HG02678 (cell line): ENCODE data around the gene ZNF25.
A peak's percentile ranks its signal among the peaks of the same experiment; 100 is the strongest.
"Not testable (repeated sequence)": the region's sequence is repeated elsewhere in the genome, so short reads cannot be mapped to it uniquely, and the experiment has no call there.

Experiments used
- ATAC-seq: cut with Tn5 transposase; IDR thresholded peaks from one replicate; pipeline ENCODE4 v1.9.1; 2021; ENCODE audit warnings: mild to moderate bottlenecking, moderate library complexity; ENCODE audit not compliant: unreplicated experiment

Gene ZNF25

GRCh38 chr10:37976091-37976879 lies at the start of gene ZNF25:
TSS of gene ZNF25 (minus strand) at chr10:37976647. CDS start at chr10:37971722, 4,925 bp downstream.
- peak; percentile 95 for ATAC-seq

GRCh38 chr10:38025283-38025682 lies 48.8 kb upstream of the ZNF25 start:
- no peak for ATAC-seq

GRCh38 chr10:38019124-38019523 lies 42.7 kb upstream of the ZNF25 start:
- ATAC-seq: not testable (repeated sequence)

GRCh38 chr10:38016354-38016753 lies 39.9 kb upstream of the ZNF25 start:
- no peak for ATAC-seq

- ATAC-seq: peak; percentile 86
Measured at GRCh38 chr10:38010119-38010903, 33.9 kb upstream of the ZNF25 start, which contains the start of gene ZNF33A. TSS of gene ZNF33A (plus strand) at chr10:38010675. CDS start at chr10:38012342, 1,667 bp downstream.

- no peak for ATAC-seq
Measured at GRCh38 chr10:38007991-38008390, 31.5 kb upstream of the ZNF25 start.

GRCh38 chr10:38007551-38007950 lies 31.1 kb upstream of the ZNF25 start:
- ATAC-seq: no peak

- no peak for ATAC-seq
Measured at GRCh38 chr10:38003588-38003987, 27.1 kb upstream of the ZNF25 start.

GRCh38 chr10:38003026-38003425 lies 26.6 kb upstream of the ZNF25 start:
- ATAC-seq: no peak

GRCh38 chr10:38000474-38000873 lies 24.0 kb upstream of the ZNF25 start:
- ATAC-seq: not testable (repeated sequence)

GRCh38 chr10:37998920-37999319 lies 22.5 kb upstream of the ZNF25 start:
- ATAC-seq: not testable (repeated sequence)

- no peak for ATAC-seq
Measured at GRCh38 chr10:37992083-37992482, 15.6 kb upstream of the ZNF25 start.

GRCh38 chr10:37991655-37992054 lies 15.2 kb upstream of the ZNF25 start:
- ATAC-seq: no peak

GRCh38 chr10:37976880-37977203 lies 395 bp upstream of the ZNF25 start:
- ATAC-seq: no peak

- ATAC-seq: no peak
Measured at GRCh38 chr10:37975401-37975991, 951 bp downstream of the ZNF25 start.

- no peak for ATAC-seq
Measured at GRCh38 chr10:37972396-37972795, 4.1 kb downstream of the ZNF25 start.

- no peak for ATAC-seq
Measured at GRCh38 chr10:37965006-37965405, 11.4 kb downstream of the ZNF25 start.

- ATAC-seq: no peak
Measured at GRCh38 chr10:37960591-37961137, 15.8 kb downstream of the ZNF25 start.

- ATAC-seq: no peak
Measured at GRCh38 chr10:37957841-37958240, 18.6 kb downstream of the ZNF25 start.

- no peak for ATAC-seq
Measured at GRCh38 chr10:37952926-37953325, 23.5 kb downstream of the ZNF25 start.

GRCh38 chr10:37952043-37952755 lies 24.2 kb downstream of the ZNF25 start:
- no peak for ATAC-seq
